Measurements from ENCODE around the gene RNU2-63P.

DNA sequence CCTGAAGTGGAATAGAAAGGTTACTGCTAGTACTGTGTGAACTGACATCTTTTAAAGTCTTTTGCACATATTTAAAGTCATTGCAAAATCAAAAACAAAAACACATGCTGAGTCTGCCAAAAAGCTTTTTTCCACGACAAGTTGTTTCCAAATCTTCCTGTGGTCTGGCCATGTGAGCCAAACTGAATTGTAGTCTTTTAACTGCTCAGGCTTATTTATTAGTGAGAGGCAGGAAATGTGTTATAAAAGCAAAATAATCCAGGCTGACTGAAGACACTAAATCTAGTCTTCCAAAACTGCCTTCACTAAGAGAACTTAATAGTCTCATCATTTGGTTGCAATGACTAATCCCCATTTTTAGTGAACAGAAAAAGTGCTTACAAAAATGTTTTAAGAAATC lies 36.9 kb upstream of the RNU2-63P start:
- TF ChIP-seq CTCF (IDR thresholded peaks at IDR 0.05) (no peak), POLR2A (IDR thresholded peaks at IDR 0.05) (no peak)
